Measurements from ENCODE around the gene ADGRD1.

DNA sequence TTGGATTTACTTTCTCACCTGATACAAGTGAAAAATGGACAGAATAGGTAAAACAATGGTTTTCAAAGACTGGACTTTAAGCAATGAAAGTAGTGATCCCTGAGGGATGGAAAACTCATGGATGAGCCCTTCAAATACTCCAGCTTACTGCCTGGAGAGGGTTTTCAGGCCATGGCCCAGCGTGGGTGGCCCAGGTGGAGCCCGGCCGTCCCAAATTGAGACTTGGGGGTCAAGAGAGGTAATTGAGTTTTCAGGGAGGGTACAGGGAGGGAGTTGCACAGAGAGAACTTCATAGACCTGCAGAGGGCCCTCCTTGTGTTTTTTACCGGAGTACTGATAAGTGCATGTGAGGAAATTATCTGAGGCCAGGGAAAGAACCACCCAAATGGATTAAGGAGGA is 44.6 kb upstream of the ADGRD1 start:
- TF ChIP-seq POLR2A (IDR thresholded peaks at IDR 0.05; ENCODE audit: low read depth) (no peak), CTCF (IDR thresholded peaks at IDR 0.05) (no peak), POLR2AphosphoS5 (IDR thresholded peaks at IDR 0.05) (no peak)

Measured in esophagus muscularis mucosa (tissue), 3 donors.